Loucy (cell line): ENCODE data around the gene FAHD1.

Experiments used
- EZH2phosphoT487 ChIP-seq: fragments of 200-600 bp; IDR thresholded peaks from 2 replicates; pipeline ENCODE4 v1.6.1; 2018; ENCODE audit warnings: antibody characterized with exemption, mild to moderate bottlenecking, moderate library complexity, borderline replicate concordance
- TF ChIP-seq, protein P1 (sequence below): fragments of 200-600 bp; sonication (generic); conservative IDR thresholded peaks from 2 replicates; pipeline ENCODE4 v1.5.1; 2014; ENCODE audit warnings: mild to moderate bottlenecking, antibody characterized with exemption, low read length

GRCh38 chr16:1781254-1781653 lies 45.8 kb upstream of the FAHD1 start:
- TF ChIP-seq, protein P1, sequence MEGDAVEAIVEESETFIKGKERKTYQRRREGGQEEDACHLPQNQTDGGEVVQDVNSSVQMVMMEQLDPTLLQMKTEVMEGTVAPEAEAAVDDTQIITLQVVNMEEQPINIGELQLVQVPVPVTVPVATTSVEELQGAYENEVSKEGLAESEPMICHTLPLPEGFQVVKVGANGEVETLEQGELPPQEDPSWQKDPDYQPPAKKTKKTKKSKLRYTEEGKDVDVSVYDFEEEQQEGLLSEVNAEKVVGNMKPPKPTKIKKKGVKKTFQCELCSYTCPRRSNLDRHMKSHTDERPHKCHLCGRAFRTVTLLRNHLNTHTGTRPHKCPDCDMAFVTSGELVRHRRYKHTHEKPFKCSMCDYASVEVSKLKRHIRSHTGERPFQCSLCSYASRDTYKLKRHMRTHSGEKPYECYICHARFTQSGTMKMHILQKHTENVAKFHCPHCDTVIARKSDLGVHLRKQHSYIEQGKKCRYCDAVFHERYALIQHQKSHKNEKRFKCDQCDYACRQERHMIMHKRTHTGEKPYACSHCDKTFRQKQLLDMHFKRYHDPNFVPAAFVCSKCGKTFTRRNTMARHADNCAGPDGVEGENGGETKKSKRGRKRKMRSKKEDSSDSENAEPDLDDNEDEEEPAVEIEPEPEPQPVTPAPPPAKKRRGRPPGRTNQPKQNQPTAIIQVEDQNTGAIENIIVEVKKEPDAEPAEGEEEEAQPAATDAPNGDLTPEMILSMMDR, result no peak
- TF ChIP-seq EZH2phosphoT487, result no peak
